Measurements from ENCODE around the gene CLSTN2.

CLSTN2 gene

DNA sequence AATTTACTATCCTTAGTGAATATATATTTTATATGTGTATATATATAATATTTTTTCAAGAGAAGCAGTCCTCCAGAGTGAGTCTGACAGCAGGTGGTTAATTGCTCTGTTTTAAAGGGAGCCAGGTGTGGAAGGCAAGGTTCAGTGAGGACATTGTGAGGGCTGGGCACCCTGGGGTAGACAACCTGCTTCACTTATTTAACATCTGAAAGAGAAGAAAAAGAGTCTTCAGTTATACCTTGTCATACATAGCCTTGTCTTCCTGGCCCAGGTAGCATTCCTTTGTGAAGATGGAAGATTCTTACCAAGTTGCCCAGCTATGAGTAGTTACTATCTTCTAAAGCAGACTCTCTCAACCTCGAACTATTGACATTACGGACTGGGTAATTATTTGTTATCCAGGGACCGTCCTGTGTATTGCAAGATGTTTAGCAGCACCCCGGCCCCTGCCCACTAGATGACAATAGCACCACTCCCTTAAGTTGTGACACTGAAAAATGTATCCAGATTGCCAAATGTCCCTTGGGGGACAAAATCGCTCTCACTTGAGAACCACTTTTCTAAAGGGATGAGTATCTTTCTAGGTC lies 406.9 kb downstream of the CLSTN2 start:
- DNase-seq (ENCODE audit: low read depth in 3 of 3) = no peak

DNA sequence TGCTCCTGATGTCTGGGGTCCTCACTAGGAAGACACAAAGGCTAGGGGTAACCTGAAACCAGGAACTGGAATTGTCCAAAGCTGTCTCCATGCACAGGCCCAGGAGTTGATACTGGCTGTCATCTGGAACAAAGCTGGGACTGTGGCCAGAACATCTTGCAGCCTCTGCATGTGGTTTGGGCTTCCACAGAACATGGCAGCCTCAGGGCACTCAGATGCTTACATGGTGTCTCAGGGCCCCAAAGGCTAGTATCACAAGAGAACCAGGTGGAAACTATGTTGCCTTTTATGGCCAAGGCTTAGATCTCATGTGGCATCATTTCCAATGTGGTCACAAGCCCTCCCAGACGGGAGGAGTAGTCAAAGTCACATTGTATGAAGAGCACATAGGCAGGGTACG lies 407.7 kb downstream of the CLSTN2 start:
- no peak for DNase-seq (ENCODE audit: low read depth in 3 of 3)

DNA sequence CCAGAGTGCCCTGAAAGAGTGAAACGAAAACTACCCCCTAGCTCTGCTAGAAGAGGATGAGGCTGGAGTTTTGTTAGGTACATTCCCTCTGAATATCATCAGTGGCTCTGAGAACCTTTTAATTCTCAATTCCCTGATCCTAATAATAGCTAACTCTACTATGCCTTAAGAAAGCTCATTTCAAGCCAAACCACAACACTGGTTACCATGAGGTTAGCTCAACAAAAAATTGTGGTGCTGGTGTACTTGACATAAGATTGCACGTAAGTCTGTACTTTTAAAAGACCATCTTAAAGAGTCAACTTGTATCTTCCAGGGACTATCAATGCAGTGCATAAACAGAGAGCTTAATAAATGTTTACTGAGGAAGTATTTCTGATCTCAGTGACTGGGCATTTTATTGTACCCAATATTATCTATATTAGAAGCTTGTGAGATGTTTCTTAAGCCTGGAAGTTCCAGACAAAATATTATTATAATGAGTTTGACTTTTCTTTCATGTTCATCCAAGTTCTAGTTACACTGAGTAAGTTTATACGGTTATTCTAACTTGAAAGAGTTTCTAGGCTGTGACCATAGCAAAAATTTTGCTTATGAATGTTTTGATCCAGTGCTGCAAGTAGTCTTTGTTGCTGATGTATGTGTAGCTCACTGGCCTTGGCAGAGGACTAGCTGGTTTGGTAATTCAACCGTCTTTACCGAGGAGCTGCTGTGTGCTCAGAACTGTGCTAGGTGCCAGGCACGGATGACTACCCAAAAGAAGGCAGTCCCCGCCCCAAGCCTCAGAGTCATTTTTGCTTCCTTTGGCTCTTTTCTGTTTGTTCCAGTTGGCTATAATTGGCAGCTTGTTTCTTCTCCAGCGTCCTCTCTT lies 408.5 kb downstream of the CLSTN2 start:
- no peak for DNase-seq (ENCODE audit: low read depth in 3 of 3)

DNA sequence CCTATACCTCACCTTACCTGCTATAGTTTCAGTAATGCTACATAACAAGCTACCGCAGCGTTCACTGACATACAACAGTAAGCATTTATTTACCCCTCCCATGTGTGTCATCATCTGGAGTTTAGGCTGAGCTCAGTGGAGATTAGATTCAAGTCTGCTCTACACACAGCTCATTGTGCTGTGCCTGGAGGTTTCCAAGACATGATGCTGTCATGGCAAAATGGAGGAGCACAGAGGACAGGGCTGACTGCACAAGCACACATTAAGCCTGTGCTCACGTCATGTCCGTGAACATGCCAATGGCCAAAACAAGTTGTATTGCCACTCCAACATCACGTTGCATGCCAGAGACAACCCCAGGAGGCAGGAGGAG lies 409.1 kb downstream of the CLSTN2 start:
- no peak for DNase-seq (ENCODE audit: low read depth in 3 of 3)

DNA sequence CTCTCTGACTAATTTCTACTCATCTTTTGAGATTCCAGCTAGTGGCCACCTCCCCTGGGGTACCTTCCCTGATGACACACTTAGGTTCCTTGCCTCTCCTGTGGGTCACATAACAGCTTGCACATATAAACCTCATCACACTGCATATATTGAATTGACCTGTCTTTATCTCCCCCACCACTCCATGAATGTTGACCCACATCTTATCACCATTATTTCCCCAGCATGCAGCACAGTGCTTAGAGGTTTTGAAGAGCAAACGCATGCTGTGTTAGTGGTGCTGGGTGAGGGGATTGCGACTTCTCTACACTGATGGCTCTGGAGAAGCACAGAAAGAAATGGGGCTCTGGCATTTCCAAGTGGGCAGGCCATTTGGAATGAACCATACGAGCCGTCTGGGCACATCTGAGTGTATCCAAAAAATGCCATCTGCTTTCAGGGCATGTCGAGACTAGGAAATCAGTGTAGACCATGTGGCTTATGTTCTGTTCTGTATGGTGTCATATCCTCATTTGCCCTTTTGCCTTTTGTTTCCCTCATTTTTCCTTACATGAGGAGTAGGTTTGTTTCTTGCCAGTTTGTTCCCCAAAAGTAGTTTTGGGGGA lies 409.7 kb downstream of the CLSTN2 start:
- DNase-seq (ENCODE audit: low read depth in 3 of 3) = no peak

DNA sequence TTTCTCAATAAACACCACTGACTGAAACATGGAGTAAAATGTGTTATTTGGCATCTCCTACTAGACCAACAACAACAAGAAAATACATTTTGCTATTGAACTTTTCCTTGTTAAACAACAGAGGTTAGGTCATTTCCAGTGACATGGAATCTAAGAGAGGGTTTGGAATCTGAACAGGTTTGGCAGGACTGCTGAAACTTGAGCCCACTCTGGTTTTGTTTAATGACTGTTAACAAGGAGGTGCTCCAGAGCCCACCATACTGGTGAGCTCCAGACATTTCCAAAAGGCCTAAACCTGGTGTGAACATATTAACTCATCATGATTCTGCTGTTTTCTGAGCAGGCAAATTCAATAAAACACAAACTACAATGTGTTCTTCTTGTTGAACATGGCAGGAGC lies 412.2 kb downstream of the CLSTN2 start:
- DNase-seq (ENCODE audit: low read depth in 3 of 3) = no peak

DNA sequence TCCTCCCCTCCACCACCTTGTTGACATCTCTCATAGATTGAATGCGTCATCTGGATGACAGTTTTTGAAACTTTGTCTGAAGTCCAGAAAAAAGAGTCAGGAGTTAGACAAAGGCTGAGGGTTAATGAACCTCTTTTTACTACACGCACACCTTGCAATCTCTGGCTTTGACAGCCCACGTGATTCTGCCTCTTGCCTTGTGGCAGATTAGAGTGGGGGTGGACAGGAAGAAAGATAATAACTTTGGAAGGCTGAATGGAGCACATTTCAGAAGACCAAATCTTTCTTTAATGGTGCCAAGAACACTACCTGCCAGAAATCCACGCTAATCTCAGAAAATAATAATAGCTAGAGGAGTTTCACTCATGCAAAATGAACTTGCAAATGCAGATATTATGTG lies 415.0 kb downstream of the CLSTN2 start:
- no peak for DNase-seq (ENCODE audit: low read depth in 3 of 3)

DNA sequence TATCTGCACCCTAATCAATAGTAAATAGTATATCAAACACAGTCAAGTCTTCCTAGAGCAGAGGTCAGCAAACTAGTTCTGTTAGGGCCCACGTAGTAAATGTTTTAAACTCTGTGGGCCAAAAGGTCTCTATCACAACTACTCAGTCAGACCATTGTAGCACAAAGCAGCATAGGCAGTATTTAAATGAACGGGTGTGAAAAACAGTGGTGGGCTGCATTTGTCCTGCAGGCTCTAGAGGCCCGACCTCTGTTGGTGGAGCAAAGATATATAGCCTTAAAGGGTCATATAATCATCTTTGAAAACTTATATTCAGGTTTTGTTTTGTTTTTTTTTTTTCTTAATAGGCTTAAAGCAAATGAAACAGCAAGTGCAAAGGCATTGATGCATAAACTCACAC lies 416.5 kb downstream of the CLSTN2 start:
- no peak for DNase-seq (ENCODE audit: low read depth in 3 of 3)

DNA sequence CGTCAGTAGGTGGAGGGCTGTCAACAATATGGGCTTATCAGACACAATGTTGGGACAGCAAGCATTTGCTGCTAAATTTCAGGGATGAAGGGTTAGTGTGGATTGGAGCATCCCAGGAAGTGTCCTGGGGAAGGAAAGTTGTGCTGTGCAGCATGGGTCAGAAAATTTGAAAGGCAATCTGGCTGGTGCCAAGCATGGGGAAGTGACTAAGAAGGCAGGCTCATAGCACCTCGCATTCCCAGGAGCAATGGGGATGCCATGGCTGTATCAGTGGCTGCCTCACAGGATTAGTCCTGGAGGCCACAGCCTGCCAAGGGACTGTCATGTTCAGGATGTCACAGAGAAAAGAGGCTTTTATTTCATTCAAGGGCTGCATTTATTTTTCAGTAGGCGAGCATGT lies 420.5 kb downstream of the CLSTN2 start:
- no peak for DNase-seq (ENCODE audit: low read depth in 3 of 3)

DNA sequence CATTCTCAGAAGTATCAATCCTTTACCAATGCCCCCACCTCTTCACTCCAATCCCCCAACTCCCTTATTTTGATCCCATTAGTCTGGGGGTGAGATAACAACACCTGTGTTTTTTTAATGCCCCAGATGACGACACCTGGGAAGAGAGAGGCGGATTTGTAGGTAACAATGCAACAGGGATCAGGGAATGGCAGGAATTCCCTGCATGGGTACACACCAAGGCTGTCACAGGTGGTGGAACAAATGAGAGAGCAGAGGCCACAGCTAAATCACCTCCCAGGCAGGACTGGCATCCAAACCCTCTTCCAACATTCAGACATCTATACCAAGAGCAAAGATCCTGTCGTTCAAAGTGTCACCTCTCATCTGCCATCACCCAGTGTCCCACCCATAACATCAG lies 423.7 kb downstream of the CLSTN2 start:
- DNase-seq (ENCODE audit: low read depth in 3 of 3) = no peak

DNA sequence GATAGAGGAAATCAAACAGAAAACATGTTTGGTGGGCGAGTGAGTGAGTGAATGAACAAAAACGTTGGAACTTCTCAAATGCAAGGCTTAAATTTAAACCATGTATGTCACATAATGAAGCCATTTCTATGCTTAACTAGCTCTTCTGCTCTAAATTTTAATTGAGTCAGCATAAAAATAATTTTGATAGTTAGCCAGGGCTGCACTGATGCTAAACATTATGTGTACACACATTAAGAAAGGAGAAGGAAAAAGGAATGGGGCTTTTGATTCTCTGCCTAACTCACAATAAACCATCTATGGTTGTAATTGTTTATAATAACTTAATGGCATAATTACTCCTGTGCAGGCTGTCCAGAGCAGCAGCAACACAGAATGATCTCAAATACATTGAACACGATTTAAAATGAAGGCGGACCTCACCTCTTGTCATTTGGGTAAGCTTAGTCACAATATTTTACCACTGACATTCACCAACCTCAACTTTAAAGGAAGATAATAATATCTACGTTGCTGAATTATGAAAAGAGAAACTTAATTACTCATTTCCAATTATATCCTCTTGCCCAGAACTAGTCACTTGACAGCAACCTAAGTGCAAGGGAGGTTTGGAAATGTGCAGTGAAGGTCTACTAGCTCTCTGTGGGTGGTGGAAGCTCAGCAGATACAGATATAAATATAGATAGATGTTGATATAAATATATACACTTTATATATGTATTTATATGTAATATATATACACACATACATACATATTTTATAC lies 424.4 kb downstream of the CLSTN2 start:
- no peak for DNase-seq (ENCODE audit: low read depth in 3 of 3)

DNA sequence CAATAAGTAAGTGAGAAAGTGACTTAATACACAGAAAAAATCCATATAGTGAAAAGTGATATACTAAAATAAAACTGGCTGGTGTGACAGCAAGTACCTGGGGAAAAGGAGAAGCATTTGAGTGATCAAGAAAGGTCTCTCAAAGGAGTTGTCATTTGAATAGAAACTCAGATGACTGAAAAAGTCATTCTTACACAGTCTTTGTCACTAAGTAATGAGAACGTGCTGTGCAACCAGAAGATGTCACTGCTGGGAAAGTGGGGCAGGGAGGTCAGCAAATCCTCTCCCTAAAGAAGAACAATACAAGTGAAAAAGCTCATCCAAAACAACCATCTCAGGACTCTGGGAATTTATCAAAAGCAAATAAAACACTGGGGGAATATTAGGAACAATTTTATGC lies 425.3 kb downstream of the CLSTN2 start:
- DNase-seq (ENCODE audit: low read depth in 3 of 3) = no peak

DNA sequence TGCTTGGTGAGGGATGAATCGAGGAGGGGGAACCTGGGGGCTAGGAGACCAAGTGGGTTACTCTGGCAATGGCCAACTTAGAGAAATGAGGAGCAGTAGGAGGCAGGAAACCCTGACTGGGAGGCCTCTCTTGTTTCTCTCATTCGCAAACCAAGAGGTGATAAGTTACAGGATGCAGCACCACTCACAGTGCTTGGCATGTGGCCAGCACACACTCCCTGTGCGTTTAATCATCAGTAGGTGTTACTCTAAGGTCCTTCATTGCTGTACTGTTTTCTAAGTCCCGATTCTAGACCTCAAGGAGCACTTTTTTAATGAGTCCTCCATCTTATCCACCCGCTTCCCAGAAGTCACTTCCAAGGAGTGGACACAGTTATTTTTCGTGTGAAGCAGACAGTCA lies 428.8 kb downstream of the CLSTN2 start:
- DNase-seq (ENCODE audit: low read depth in 3 of 3) = no peak

DNA sequence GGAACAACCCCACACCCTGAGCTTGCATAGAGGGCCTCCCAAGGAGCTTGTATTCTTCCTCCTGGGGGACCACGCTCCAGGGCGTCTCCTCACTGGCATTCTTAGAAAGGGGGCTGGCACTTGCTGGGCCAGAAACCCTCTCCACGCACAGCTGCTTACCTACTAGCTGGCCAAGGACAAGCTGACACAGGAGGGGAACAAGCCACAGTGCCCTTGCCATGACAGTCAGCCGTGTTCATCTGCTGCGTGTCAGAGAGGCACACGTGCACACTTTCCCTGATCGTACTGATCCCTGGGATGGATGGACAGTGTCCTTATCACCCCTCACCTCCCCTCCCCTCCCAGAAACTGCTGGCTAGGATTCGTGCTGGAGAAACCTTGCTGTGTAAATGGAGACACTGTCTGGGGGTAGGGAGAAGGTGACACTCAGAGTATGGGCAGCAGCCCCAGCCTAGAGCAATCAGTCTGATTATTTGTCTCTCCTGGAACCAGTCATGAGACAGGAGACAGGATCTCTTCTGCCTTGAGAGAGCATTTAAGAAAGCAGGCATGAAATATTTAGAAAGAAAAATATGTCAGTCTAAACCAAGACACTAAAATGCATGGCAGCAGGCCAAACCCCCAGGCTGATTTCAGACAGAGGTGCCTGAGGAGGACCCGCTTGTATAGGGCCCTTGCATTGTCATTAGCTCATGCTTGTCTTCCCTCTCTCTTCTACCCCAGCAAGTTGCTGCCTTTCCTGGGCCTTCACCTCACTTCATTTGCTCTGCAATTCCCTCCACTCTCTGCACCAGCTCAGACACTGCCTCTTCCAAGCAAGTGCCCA lies 431.1 kb downstream of the CLSTN2 start:
- DNase-seq (ENCODE audit: low read depth in 3 of 3) = no peak

DNA sequence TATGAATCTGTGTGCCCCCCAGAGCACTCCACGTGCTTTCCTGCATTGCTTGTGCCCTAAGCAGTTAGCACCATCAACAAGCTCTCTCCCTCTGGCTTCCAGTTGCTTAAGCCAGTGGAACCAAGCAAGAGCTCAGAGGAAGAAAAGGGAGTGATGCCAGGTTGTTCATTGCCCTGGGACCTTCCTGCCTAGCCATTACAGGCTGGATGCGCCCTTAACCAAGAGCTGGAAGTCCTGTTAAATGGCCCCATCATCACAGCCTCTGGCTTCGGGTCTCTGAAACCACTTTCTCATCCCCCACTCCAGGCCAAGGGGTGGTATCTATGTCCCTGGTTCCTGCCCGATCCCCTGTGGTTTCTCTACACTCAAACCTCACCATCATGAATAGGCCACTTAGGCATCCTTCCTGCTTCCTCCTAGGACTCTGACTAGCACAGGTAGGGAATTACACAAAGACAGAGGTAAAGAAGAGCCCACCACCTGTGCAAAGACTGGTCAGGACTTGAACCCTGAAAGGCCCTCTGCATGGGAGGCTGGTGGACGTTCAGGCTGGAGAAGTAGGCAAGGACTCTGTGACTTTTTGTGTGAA lies 433.3 kb downstream of the CLSTN2 start:
- DNase-seq (ENCODE audit: low read depth in 3 of 3) = no peak

DNA sequence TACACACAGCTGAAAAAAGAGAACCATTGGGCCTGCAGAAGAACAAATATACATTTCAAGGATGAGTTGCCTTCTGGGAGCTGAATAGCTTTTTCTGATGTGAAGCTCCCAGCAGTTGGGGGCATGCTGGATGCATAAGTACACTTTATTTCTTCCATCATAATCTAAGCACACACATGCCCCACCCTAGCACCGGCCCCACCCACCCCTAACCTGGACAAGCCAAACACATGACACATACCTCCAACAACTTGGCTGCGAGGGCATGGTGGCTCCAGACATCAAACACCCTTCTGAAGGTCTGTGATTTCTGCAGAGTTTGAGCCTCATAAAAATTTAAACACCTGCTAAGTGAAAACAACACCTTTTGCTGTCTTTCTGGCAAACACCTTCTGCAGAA lies 435.7 kb downstream of the CLSTN2 start:
- no peak for DNase-seq (ENCODE audit: low read depth in 3 of 3)

DNA sequence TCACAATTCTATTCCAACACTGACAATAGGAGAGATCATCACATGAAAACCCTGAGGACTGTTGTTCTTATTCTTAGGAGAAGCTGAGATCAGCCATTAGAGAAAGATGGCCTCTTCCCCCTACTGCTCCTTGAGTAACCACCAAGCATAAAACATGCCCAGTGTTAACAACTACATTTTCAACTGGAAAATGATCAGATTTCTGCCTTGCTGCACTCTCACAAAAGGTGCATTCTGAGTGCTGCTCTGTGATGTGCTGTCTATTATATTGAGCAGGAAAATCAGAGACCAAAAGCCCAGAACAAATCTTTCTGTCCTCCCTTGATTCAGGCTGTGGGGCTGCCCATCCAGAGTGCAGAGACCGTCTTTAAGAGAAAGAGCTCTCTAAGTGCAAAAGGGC lies 438.2 kb downstream of the CLSTN2 start:
- no peak for DNase-seq (ENCODE audit: low read depth in 3 of 3)

DNA sequence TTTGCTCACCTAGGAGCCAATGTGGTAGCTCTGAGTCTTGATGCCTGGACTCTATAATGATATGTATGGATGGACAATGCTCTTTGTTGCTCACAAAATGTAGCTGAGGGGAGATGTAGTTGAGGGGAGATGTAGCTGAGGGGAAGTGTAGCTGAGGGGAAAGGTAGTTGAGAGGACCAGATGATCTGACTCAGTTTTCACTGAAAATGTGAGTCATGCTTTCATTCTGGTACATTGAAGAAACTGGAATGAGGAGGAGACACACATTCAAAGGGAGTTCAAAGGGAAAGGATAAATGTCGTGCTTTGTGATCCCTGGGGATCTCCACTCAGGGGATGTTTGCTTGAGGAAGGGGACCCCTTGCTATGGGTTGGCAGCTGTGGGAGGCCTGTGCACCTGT lies 440.0 kb downstream of the CLSTN2 start:
- no peak for DNase-seq (ENCODE audit: low read depth in 3 of 3)

DNA sequence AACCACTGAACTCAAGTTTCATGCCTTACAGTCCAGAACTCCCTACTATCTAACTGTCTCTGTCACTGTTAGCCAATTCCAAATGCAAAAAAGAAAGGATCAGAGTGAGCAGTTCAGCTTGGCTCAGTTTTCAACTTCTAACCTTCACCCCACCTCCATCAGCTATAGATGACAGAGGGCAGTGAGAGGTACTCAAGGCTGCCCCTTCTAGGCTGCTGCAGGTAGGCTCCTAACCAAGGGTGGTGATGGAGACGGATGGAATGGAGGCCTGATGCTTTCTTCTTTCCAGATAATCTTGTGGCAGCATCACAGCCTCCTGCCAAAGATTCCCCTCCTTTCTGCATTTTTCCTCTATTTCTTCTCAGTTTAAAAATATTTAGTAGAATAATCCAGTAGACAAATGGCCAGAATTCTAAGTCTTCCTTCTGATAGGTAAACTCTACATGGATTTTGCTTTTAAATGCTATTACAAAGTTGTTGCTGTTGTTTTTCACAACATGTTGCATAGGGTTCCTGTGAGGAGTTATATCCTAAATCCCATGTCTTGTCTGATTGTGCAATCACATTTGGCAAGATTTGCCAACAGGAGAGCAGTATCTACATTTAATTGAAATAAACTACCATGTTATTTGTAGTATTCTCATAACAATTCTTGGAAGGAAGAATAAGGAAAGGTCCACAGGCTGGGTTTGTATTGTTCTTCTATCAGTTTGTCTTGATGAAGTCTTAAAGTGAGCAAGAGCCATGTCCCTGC lies 441.3 kb downstream of the CLSTN2 start:
- no peak for DNase-seq (ENCODE audit: low read depth in 3 of 3)

DNA sequence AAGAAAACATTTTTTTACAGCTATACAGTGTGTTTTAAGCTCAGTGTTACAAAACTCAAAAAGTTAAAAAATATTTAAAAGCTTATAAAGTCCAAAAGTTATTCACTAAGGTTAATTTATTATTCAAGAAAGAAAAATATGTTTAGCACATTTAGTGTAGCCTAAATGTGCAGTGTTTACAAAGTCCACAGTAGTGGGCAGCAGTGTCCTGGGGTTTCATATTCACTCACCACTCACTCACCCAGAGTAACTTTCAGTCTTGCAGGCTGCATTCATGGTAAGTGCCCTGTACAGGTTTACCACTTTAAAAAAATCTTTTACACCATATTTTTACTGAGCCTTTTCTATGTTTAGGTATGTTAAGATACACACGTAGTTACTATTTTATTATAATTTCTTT lies 442.7 kb downstream of the CLSTN2 start:
- DNase-seq (ENCODE audit: low read depth in 3 of 3) = no peak

All from stimulated activated CD4-positive, alpha-beta T cell treated with anti-CD3 and anti-CD28 coated beads, TNF-alpha, amount 100 ng/mL, for 4 hours (primary cell).